Esophagus squamous epithelium (tissue), 4 donors: ENCODE data around the gene ERVV-1.

Source experiments
- CTCF ChIP-seq, 6 experiments: fragments of 450-650 bp in 4 of 6; fragments of 200-600 bp in 2 of 6; sonication (generic) in 2 of 6; IDR thresholded peaks; one replicate each; pipeline ENCODE4 v1.5.1; 2016 to 2019; ENCODE audit warnings: antibody characterized with exemption in 6 of 6, mild to moderate bottlenecking in 4 of 6, moderate library complexity in 4 of 6
- POLR2A ChIP-seq, 4 donors: fragments of 450-650 bp; IDR thresholded peaks; one replicate each; pipeline ENCODE4 v1.6.1; 2017; ENCODE audit warnings: antibody characterized with exemption in 4 of 4, mild to moderate bottlenecking in 4 of 4, moderate library complexity in 3 of 4

GRCh38 chr19:52967772-52968171, 45.9 kb upstream of the ERVV-1 start:
- no peak for TF ChIP-seq CTCF (IDR thresholded peaks at IDR 0.05)
- TF ChIP-seq POLR2A (IDR thresholded peaks at IDR 0.05), result no peak
